Body of pancreas (tissue), 4 donors: ENCODE results near the gene CDH6. TPM values are rescaled to one million over a fixed set of nuclear protein-coding genes. Genes with fewer than 3 reads are reported as not detected.

Source experiments
- ATAC-seq: fragments of 150-250 bp; one replicate; pipeline ENCODE4 v1.9.1; 2016
- DNase-seq, 4 donors: peaks; one replicate each; pipeline ENCODE4 v3.0.0-alpha.2; 2019
- H3K27ac ChIP-seq, 4 donors: fragments of 200-600 bp; sonication (generic); 1 replicate in 3 of 4; 2 replicates in 1 of 4; pipeline versions ENCODE4 v1.5.1 to v1.6.1; 2016 to 2019; ENCODE audit warnings: mild to moderate bottlenecking in 1 of 4, mixed read lengths in 1 of 4, moderate library complexity in 1 of 4
- H3K27me3 ChIP-seq, 2 donors: fragments of 200-600 bp; sonication (generic); one replicate each; pipeline ENCODE4 v1.6.0; 2016; ENCODE audit warnings: mild to moderate bottlenecking in 1 of 2
- H3K36me3 ChIP-seq, 2 donors: fragments of 200-600 bp; sonication (generic); replicated peaks in 1 of 2; 2 replicates each; pipeline ENCODE4 v1.5.1; 2016; ENCODE audit warnings: low read depth in 2 of 2; ENCODE audit not compliant: insufficient read depth in 1 of 2
- H3K4me1 ChIP-seq: fragments of 200-600 bp; sonication (generic); one replicate; pipeline ENCODE4 v1.6.0; 2016
- H3K4me3 ChIP-seq, 2 donors: fragments of 200-600 bp; sonication (generic); 1 replicate in 1 of 2; 2 replicates in 1 of 2; pipeline ENCODE4 v1.5.1; 2016 to 2019
- H3K9me3 ChIP-seq, 3 donors: fragments of 200-600 bp; sonication (generic); 1 replicate in 2 of 3; 2 replicates in 1 of 3; pipeline ENCODE4 v1.5.1; 2016
- POLR2A ChIP-seq, 3 donors: fragments of 450-650 bp; IDR thresholded peaks; one replicate each; pipeline ENCODE4 v1.6.1; 2016; ENCODE audit warnings: antibody characterized with exemption in 3 of 3, mild to moderate bottlenecking in 2 of 3
- WGBS, 2 donors: methylation state at CpG; one replicate each; pipeline ENCODE4 v1.1.5; 2017; 5-methylcytosine and 5-hydroxymethylcytosine counted together
- intact Hi-C: fragments of 100-400 bp; cut with DNase I; formaldehyde crosslinking; loops from one replicate; pipeline ENCODE4 v1.15.1; 2023
- total RNA-seq, 2 donors: library from RNA; depleted of rRNA; stranded (reverse); fragments of >200 nt; gene quantifications; one replicate each; pipeline ENCODE4 v1.1.0, GENCODE V29; 2016
- TF ChIP-seq, protein P1 (sequence below), 7 experiments: fragments of 450-650 bp in 4 of 7; fragments of 200-600 bp in 3 of 7; sonication (generic) in 3 of 7; IDR thresholded peaks; one replicate each; pipeline ENCODE4 v1.5.1; 2016 to 2019; ENCODE audit warnings: antibody characterized with exemption in 7 of 7

Gene CDH6
- total RNA-seq, 2 donors from 2014 or later = 0.78 to 0.99 TPM

DNA sequence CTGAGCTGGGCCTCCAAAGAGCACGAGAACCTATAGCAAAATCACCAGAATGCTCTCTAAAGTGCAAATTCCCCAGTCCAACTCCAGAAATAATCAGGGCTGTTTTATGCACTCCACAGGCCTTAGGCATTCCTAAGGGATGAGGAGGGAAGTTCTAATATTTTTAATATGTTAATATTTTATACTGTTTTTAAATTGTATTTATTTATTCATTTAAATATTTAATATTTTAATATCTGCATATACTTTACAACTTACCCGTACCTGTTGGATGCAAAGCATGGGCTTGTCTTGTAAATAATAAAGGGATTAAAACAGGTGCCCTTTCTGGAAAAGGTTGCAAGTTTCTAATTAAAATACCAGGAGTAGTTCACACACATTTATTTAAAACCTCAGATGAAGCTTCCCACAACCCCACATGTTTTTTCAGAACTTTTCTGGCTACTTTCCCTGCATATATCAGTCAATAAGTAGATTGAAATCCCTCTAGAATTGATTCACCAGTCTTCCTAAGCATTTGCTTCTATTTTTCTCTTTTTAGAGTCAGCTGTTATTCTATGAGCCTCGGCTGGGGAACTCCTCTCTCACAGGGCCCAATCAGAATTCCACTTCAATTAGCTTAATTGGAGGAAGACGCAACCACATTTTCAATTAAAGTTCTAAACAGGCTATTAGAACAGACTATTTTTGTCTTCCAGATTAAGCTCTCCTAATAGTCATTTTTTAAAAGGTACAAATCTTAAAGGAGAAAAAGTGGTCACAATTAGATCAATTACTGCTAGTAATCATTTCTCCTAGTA, 140.8 kb downstream of the CDH6 start:
- WGBS, 2 donors = 55 to 66% methylated on average over 4 of the region's 4 CpGs
- DNase-seq = no peak

DNA sequence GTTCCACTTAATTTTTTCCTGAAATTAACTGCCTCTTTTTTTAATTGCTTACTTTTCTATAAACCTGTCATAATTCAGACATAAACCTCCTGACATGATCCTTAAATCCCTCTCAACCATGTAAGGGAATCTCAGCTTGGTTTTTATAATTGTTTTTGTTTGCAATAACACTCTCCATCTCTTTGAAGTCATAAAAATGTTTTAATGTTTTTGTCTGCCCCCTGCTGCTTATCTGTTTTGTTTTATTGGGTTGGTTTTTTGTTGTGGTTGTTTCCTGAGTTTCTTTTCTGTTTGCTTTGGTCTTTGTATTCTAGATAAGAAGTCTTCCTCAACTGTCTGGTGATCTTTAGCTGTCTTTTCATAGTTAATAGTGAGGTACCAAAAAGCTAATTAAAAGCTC, 142.0 kb downstream of the CDH6 start:
- DNase-seq (no peak), ATAC-seq (no peak)
- H3K4me3 ChIP-seq = no peak overlapping the region
- TF ChIP-seq, protein P1, sequence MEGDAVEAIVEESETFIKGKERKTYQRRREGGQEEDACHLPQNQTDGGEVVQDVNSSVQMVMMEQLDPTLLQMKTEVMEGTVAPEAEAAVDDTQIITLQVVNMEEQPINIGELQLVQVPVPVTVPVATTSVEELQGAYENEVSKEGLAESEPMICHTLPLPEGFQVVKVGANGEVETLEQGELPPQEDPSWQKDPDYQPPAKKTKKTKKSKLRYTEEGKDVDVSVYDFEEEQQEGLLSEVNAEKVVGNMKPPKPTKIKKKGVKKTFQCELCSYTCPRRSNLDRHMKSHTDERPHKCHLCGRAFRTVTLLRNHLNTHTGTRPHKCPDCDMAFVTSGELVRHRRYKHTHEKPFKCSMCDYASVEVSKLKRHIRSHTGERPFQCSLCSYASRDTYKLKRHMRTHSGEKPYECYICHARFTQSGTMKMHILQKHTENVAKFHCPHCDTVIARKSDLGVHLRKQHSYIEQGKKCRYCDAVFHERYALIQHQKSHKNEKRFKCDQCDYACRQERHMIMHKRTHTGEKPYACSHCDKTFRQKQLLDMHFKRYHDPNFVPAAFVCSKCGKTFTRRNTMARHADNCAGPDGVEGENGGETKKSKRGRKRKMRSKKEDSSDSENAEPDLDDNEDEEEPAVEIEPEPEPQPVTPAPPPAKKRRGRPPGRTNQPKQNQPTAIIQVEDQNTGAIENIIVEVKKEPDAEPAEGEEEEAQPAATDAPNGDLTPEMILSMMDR (IDR thresholded peaks at IDR 0.05) = no peak
- TF ChIP-seq POLR2A (IDR thresholded peaks at IDR 0.05) = no peak
- H3K27me3 ChIP-seq = no peaks in the 10 kb centered on the region
- H3K27ac ChIP-seq = no peak overlapping the region
- H3K9me3 ChIP-seq = no peaks in the 10 kb centered on the region
- H3K36me3 ChIP-seq = no peaks in the 10 kb centered on the region
- no peaks in the 10 kb centered on the region for H3K4me1 ChIP-seq
- intact Hi-C loops = no loop called here

More for the DNA sequence above, 140.8 kb downstream of the CDH6 start:
- H3K4me3 ChIP-seq = no peak overlapping the region
- no peaks in the 10 kb centered on the region for H3K27me3 ChIP-seq
- H3K27ac ChIP-seq = no peak overlapping the region
- H3K36me3 ChIP-seq = no peaks in the 10 kb centered on the region
- intact Hi-C loops = no loop called here
- H3K9me3 ChIP-seq = no peaks in the 10 kb centered on the region
- ATAC-seq = no peak
- TF ChIP-seq, protein P1 (IDR thresholded peaks at IDR 0.05) = no peak
- TF ChIP-seq POLR2A (IDR thresholded peaks at IDR 0.05) = no peak
- no peaks in the 10 kb centered on the region for H3K4me1 ChIP-seq

DNA sequence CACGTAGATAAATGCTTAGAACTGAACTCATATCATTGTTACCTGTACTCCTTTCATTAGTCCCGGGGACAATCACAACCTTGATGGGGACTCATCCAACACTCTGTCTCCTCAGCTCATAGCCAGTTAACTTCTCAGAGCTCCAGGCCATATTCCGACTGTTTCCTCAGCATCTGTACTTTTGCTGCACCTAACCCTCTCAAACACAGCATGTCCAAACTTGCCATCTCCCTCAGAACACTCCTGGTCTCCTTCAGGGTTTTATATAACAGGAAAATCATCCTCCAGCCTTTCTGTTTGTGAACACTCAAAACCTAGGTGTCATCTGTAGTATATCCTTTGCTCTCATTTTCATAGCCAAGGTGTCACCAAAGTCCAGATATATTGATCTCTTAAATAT, 150.5 kb downstream of the CDH6 start:
- no peaks in the 10 kb centered on the region for H3K36me3 ChIP-seq
- no peaks in the 10 kb centered on the region for H3K4me1 ChIP-seq
- H3K9me3 ChIP-seq = no peaks in the 10 kb centered on the region
- WGBS, 2 donors = 37 to 43% methylated on average over 3 of the region's 3 CpGs
- TF ChIP-seq POLR2A (IDR thresholded peaks at IDR 0.05) = no peak
- TF ChIP-seq, protein P1 (IDR thresholded peaks at IDR 0.05) = no peak
- no peak for ATAC-seq
- intact Hi-C loops = no loop called here
- H3K27me3 ChIP-seq = no peaks in the 10 kb centered on the region
- H3K4me3 ChIP-seq = no peak overlapping the region
- no peak overlapping the region for H3K27ac ChIP-seq
- no peak for DNase-seq

DNA sequence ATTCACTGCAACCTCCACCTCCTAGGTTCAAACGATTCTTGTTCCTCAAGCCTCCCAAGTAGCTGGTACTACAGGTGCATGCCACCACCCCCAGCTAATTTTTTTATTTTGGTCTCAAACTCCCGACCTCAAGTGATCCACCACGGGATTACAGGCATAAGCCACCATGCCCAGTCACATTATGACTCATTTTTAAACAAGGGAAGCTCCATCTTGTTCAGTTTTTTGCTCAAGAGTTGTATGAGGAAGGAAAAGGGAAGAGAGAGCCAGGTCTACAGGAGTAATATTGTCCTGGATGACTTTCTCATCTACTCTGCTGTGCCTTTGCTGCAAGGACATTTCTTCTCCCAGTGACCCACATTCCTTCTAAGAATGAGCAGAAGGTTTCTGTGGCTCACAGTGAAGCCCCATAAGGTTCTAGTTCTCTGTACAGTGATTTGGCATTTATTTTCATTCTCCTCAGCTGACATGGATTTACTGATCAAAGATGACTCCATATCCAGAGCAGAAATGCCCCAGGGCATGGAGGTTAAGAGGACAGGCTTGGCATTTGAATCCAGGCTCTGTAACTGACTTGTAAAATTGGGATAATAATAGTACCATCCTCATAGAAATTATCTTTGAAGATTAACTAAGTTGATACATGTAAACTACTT, 153.5 kb downstream of the CDH6 start:
- TF ChIP-seq, protein P1 (IDR thresholded peaks at IDR 0.05) = no peak
- TF ChIP-seq POLR2A (IDR thresholded peaks at IDR 0.05) = no peak
- Histone ChIP-seq H3K27me3 (no peaks in the 10 kb centered on the region), H3K36me3 (no peaks in the 10 kb centered on the region), H3K4me1 (no peaks in the 10 kb centered on the region), H3K4me3 (no peak overlapping the region), H3K27ac (no peak overlapping the region), H3K9me3 (no peaks in the 10 kb centered on the region)
- intact Hi-C loops = no loop called here
- 36 to 40% methylated on average over 3 of the region's 3 CpGs for WGBS, 2 donors
- ATAC-seq (no peak), DNase-seq (no peak)

DNA sequence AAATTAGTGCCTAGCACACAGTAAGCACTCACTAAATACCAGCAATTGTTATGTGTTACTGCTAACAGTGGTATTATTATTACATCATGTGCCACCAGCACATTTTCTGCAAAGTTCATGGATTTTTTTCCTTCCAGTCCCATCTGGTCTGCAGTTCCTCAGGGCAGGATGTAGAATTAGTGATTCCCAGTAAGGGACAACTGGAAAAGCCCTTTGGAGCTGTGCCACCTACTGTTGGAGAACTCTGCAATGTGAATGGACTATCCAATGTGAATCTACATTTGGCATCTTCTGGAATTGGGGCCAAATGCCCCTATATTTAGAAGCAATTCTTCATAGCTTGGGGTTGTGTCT, 154.0 kb downstream of the CDH6 start:
- Histone ChIP-seq H3K9me3 (no peaks in the 10 kb centered on the region), H3K27me3 (no peaks in the 10 kb centered on the region), H3K4me1 (no peaks in the 10 kb centered on the region), H3K36me3 (no peaks in the 10 kb centered on the region), H3K27ac (no peak overlapping the region), H3K4me3 (no peak overlapping the region)
- ATAC-seq (no peak), DNase-seq (no peak)
- intact Hi-C loops = no loop called here
- TF ChIP-seq POLR2A (IDR thresholded peaks at IDR 0.05) = no peak
- TF ChIP-seq, protein P1 (IDR thresholded peaks at IDR 0.05) = no peak
